Neural progenitor cell (in vitro differentiated cells): Measurements from ENCODE around the gene KLF16. TPM values are rescaled to one million over a fixed set of nuclear protein-coding genes. Genes with fewer than 3 reads are reported as not detected.
"Not testable (repeated sequence)": the region's sequence is repeated elsewhere in the genome, so short reads cannot be mapped to it uniquely, and the experiment has no call there.

Experiments
- DNase-seq: peaks from one replicate; pipeline ENCODE4 v3.0.0-alpha.2; 2016; ENCODE audit warnings: low spot score
- H2AFZ ChIP-seq: fragments of 200-600 bp; sonication (generic); replicated peaks from 2 replicates; pipeline ENCODE4 v1.6.1; 2016; ENCODE audit warnings: antibody characterized with exemption
- H3F3A ChIP-seq: fragments of 200-600 bp; sonication (generic); 2 replicates; pipeline ENCODE4 v1.6.1; 2016; ENCODE audit warnings: antibody characterized with exemption, low read depth
- H3K27ac ChIP-seq: fragments of 200-600 bp; sonication (generic); 2 replicates; pipeline ENCODE4 v1.5.1; 2016; ENCODE audit warnings: mild to moderate bottlenecking
- H3K27me3 ChIP-seq: fragments of 200-600 bp; sonication (generic); 2 replicates; pipeline ENCODE4 v1.6.1; 2016; ENCODE audit warnings: mild to moderate bottlenecking, moderate library complexity
- H3K36me3 ChIP-seq: fragments of 200-600 bp; sonication (generic); 2 replicates; pipeline ENCODE4 v1.5.1; 2016
- H3K4me1 ChIP-seq: fragments of 200-600 bp; sonication (generic); 2 replicates; pipeline ENCODE4 v1.6.1; 2016; ENCODE audit warnings: mixed run types
- H3K4me2 ChIP-seq: fragments of 200-600 bp; sonication (generic); 2 replicates; pipeline ENCODE4 v1.6.1; 2016
- H3K4me3 ChIP-seq: fragments of 200-600 bp; sonication (generic); 2 replicates; pipeline ENCODE4 v1.5.1; 2016
- H3K79me2 ChIP-seq: fragments of 200-600 bp; sonication (generic); 2 replicates; pipeline ENCODE4 v1.6.1; 2016; ENCODE audit warnings: low read depth
- H3K9ac ChIP-seq: fragments of 200-600 bp; sonication (generic); 2 replicates; pipeline ENCODE4 v1.6.1; 2016
- H3K9me3 ChIP-seq: fragments of 200-600 bp; sonication (generic); 2 replicates; pipeline ENCODE4 v1.5.1; 2016; ENCODE audit warnings: low read depth
- H4K20me1 ChIP-seq: fragments of 200-600 bp; sonication (generic); 2 replicates; pipeline ENCODE4 v1.6.1; 2016; ENCODE audit warnings: low read depth
- H3K27ac Mint-ChIP-seq: 3 replicates; pipeline ENCODE4 v1.8.0; 2021; ENCODE audit warnings: mixed read lengths
- H3K27me3 Mint-ChIP-seq: 2 replicates; pipeline ENCODE4 v1.8.0; 2022; ENCODE audit warnings: low read depth, mild to moderate bottlenecking, inconsistent platforms, moderate library complexity, mixed read lengths; ENCODE audit not compliant: insufficient read depth
- H3K36me3 Mint-ChIP-seq: 3 replicates; pipeline ENCODE4 v1.8.0; 2021; ENCODE audit warnings: mixed read lengths
- H3K4me1 Mint-ChIP-seq: 3 replicates; pipeline ENCODE4 v1.8.0; 2021; ENCODE audit warnings: mixed read lengths
- H3K4me3 Mint-ChIP-seq: 3 replicates; pipeline ENCODE4 v1.8.0; 2021; ENCODE audit warnings: mild to moderate bottlenecking, moderate library complexity, mixed read lengths
- H3K9me3 Mint-ChIP-seq: 3 replicates; pipeline ENCODE4 v1.8.0; 2020; ENCODE audit warnings: mixed read lengths
- CTCF ChIP-seq: fragments of 200-600 bp; sonication (generic); IDR thresholded peaks from 2 replicates; pipeline ENCODE4 v1.5.1; 2017; ENCODE audit warnings: antibody characterized with exemption, mild to moderate bottlenecking
- EZH2 ChIP-seq: fragments of 200-600 bp; sonication (generic); IDR thresholded peaks from 2 replicates; pipeline ENCODE4 v1.6.1; 2017; ENCODE audit warnings: antibody characterized with exemption, mild to moderate bottlenecking, moderate library complexity
- EZH2phosphoT487 ChIP-seq: fragments of 200-600 bp; sonication (generic); IDR thresholded peaks from 2 replicates; pipeline ENCODE4 v1.6.1; 2017; ENCODE audit warnings: antibody characterized with exemption
- total RNA-seq: library from RNA; depleted of rRNA; stranded (reverse); fragments of >200 nt; gene quantifications from 2 replicates; pipeline ENCODE4 v1.2.3, GENCODE V29; 2015; ENCODE audit warnings: low replicate concordance

KLF16 gene
- total RNA-seq, 1 donor from 2014 or later: 1.0 TPM

- Mint-ChIP-seq H3K27me3 (no peaks in the 10 kb centered on the region), H3K9me3 (no peaks in the 10 kb centered on the region), H3K36me3 (no peaks in the 10 kb centered on the region), H3K27ac (peak overlapping the region; percentile 74), H3K4me1 (peaks cover 20% of the 10 kb centered on the region), H3K4me3 (peak overlapping the region; percentile 95)
- H3K27ac ChIP-seq: no peak overlapping the region
- H3F3A ChIP-seq: peaks cover 18% of the 10 kb centered on the region
- DNase-seq: peak; percentile 96
- peaks cover 20% of the 10 kb centered on the region for H3K4me1 ChIP-seq
- TF ChIP-seq CTCF: peak; percentile 53
- no peak for TF ChIP-seq EZH2phosphoT487
- TF ChIP-seq EZH2: no peak
- H3K79me2 ChIP-seq: peaks cover 47% of the 10 kb centered on the region
- H3K4me2 ChIP-seq: peak overlapping the region; percentile 92
- no peaks in the 10 kb centered on the region for H3K27me3 ChIP-seq
- H2AFZ ChIP-seq: peak overlapping the region; percentile 78
- H3K9ac ChIP-seq: peak overlapping the region; percentile 70
- peaks cover 30% of the 10 kb centered on the region for H4K20me1 ChIP-seq
- H3K9me3 ChIP-seq: no peaks in the 10 kb centered on the region
- H3K36me3 ChIP-seq: no peaks in the 10 kb centered on the region
- H3K4me3 ChIP-seq: peak overlapping the region; percentile 71
Observed at GRCh38 chr19:1875646-1876495, 12.5 kb upstream of the KLF16 start.

DNA sequence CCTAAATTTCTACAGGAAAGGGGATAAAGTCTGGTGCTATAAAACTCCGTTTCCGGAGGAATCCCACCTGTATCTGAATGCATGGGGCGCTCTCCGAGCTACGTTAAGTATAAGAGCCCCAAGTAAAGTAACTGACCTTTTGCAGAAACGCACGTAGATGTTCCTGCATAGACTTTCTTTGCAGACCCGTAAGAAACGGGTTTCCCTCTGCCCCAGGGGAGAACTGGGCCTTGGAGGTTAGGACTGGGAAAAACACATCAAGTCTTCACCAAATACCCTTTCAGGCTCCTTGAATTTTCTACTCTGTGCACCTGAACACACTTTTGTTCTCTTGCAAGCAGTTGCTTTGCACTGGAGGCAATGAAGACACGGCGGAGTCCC is 11.9 kb upstream of the KLF16 start:
- peaks cover 18% of the 10 kb centered on the region for H3F3A ChIP-seq
- H3K79me2 ChIP-seq: peaks cover 47% of the 10 kb centered on the region
- peaks cover 30% of the 10 kb centered on the region for H4K20me1 ChIP-seq
- H3K36me3 Mint-ChIP-seq, H3K27me3 Mint-ChIP-seq, H3K9me3 ChIP-seq, H3K27me3 ChIP-seq, H3K27ac ChIP-seq, H3K9me3 Mint-ChIP-seq, DNase-seq, H2AFZ ChIP-seq, H3K36me3 ChIP-seq: not testable (repeated sequence)
- H3K4me3 Mint-ChIP-seq: peak overlapping the region; percentile 95
- H3K4me2 ChIP-seq: peak overlapping the region; percentile 92
- H3K4me3 ChIP-seq: peak overlapping the region; percentile 71
- H3K27ac Mint-ChIP-seq: peak overlapping the region; percentile 74
- peak overlapping the region; percentile 70 for H3K9ac ChIP-seq
- peaks cover 20% of the 10 kb centered on the region for H3K4me1 ChIP-seq
- H3K4me1 Mint-ChIP-seq: peaks cover 20% of the 10 kb centered on the region

DNA sequence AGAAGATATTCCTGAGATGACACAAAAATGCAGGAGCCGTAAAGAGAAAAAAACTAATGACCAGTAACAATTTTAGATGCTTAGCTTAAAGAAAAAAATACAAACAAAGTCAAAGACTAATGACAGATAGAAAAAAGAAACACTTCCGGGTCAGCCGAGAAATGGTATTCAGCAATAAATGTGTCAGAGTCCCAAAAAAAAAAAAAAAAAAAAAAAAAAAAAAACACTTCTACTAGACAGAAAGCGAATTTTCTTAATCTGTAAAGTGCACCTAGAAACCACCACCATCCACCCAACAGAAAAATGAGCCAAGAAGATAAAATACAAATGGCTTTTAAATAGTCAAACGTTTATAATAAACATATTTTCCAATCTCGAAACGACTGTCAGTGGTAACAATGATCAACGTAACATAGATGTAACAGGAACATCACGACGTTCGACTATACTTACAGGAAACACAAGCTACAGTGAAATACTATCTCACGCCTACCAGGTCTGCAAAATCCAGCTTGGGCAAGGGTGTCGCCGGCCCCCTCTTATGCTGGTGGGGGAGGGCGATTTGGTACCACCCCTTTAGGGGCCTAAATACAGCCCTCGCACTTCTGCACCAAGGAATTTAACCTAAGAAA is 11.3 kb upstream of the KLF16 start:
- Histone ChIP-seq H3K79me2 (peaks cover 47% of the 10 kb centered on the region), H3K9ac (peak overlapping the region; percentile 70), H3K27me3 (no peaks in the 10 kb centered on the region), H3K9me3 (no peaks in the 10 kb centered on the region), H3K27ac (no peak overlapping the region), H2AFZ (no peak overlapping the region), H3K4me3 (peak overlapping the region; percentile 71), H3K4me2 (peak overlapping the region; percentile 92), H3K36me3 (no peaks in the 10 kb centered on the region), H4K20me1 (peaks cover 30% of the 10 kb centered on the region), H3K4me1 (peaks cover 20% of the 10 kb centered on the region), H3F3A (peaks cover 20% of the 10 kb centered on the region)
- H3K4me1 Mint-ChIP-seq: peaks cover 20% of the 10 kb centered on the region
- DNase-seq: no peak
- no peak overlapping the region for H3K27ac Mint-ChIP-seq
- no peaks in the 10 kb centered on the region for H3K27me3 Mint-ChIP-seq
- peak overlapping the region; percentile 95 for H3K4me3 Mint-ChIP-seq
- H3K9me3 Mint-ChIP-seq: no peaks in the 10 kb centered on the region
- no peaks in the 10 kb centered on the region for H3K36me3 Mint-ChIP-seq
- TF ChIP-seq CTCF (no peak), EZH2phosphoT487 (no peak), EZH2 (no peak)
